CD14-positive monocyte (primary cell): ENCODE data around the gene PKP3. TPM values are rescaled to one million over a fixed set of nuclear protein-coding genes. Genes with fewer than 3 reads are reported as not detected.
A peak's percentile ranks its signal among the peaks of the same experiment; 100 is the strongest.

ENCODE experiments used
- DNase-seq, 3 donors: peaks; one replicate each; pipeline ENCODE4 v3.0.0-alpha.2; 2011 to 2022
- H2AFZ ChIP-seq: 2 replicates; pipeline ENCODE4 v1.6.0; 2012; ENCODE audit warnings: mild to moderate bottlenecking, low read depth, low read length, inconsistent platforms; ENCODE audit not compliant: insufficient read depth, poor library complexity, severe bottlenecking
- H3K27ac ChIP-seq, 2 donors: 1 replicate in 1 of 2; 2 replicates in 1 of 2; pipeline ENCODE4 v1.5.1; 2012 to 2013; ENCODE audit warnings: low read length in 2 of 2, control low read depth in 1 of 2, inconsistent platforms in 1 of 2, low read depth in 1 of 2, mild to moderate bottlenecking in 1 of 2
- H3K27me3 ChIP-seq, 2 donors: one replicate each; pipeline versions ENCODE4 v1.6.0 to v1.6.1; 2011 to 2013; ENCODE audit warnings: low read length in 2 of 2; ENCODE audit not compliant: control insufficient read depth in 2 of 2, insufficient read depth in 2 of 2
- H3K36me3 ChIP-seq, 2 donors: replicated peaks in 1 of 2; 1 replicate in 1 of 2; 2 replicates in 1 of 2; pipeline versions ENCODE4 v1.5.1 to v1.6.1; 2012 to 2013; ENCODE audit warnings: low read length in 2 of 2, control low read depth in 1 of 2, inconsistent platforms in 1 of 2, mild to moderate bottlenecking in 1 of 2; ENCODE audit not compliant: insufficient read depth in 2 of 2, control insufficient read depth in 1 of 2
- H3K4me1 ChIP-seq, 2 donors: 1 replicate in 1 of 2; 2 replicates in 1 of 2; pipeline versions ENCODE4 v1.5.1 to v1.6.1; 2012 to 2013; ENCODE audit warnings: low read length in 2 of 2, control low read depth in 1 of 2, inconsistent platforms in 1 of 2, mild to moderate bottlenecking in 1 of 2, moderate library complexity in 1 of 2; ENCODE audit not compliant: insufficient read depth in 2 of 2, control insufficient read depth in 1 of 2
- H3K4me2 ChIP-seq: replicated peaks from 2 replicates; pipeline ENCODE3; 2012; ENCODE audit warnings: low read length, moderate library complexity, mild to moderate bottlenecking; ENCODE audit not compliant: poor library complexity, severe bottlenecking; ENCODE audit errors: extremely low read depth
- H3K4me3 ChIP-seq, 3 experiments: fragments of 200-600 bp in 1 of 3; sonication (generic) in 1 of 3; replicated peaks in 1 of 3; 1 replicate in 2 of 3; 2 replicates in 1 of 3; pipeline ENCODE4 v1.5.1; 2011 to 2013; ENCODE audit warnings: low read length in 3 of 3, mild to moderate bottlenecking in 3 of 3, control low read depth in 2 of 3, low read depth in 2 of 3, inconsistent platforms in 1 of 3, moderate library complexity in 1 of 3
- H3K79me2 ChIP-seq: 2 replicates; pipeline ENCODE4 v1.6.0; 2012; ENCODE audit warnings: mild to moderate bottlenecking, control low read depth, inconsistent platforms, low read length, moderate library complexity; ENCODE audit not compliant: insufficient read depth
- H3K9ac ChIP-seq: 2 replicates; pipeline ENCODE4 v1.6.0; 2017; ENCODE audit warnings: low read length, mild to moderate bottlenecking; ENCODE audit not compliant: insufficient read depth, poor library complexity, severe bottlenecking
- H3K9me3 ChIP-seq, 2 donors: replicated peaks in 1 of 2; 1 replicate in 1 of 2; 2 replicates in 1 of 2; pipeline versions ENCODE4 v1.5.1 to v1.6.1; 2012 to 2013; ENCODE audit warnings: low read length in 2 of 2, control low read depth in 1 of 2; ENCODE audit not compliant: control insufficient read depth in 1 of 2, insufficient read depth in 1 of 2
- H4K20me1 ChIP-seq: 2 replicates; pipeline ENCODE4 v1.6.0; 2012; ENCODE audit warnings: mild to moderate bottlenecking, low read length, control low read depth, moderate library complexity; ENCODE audit not compliant: insufficient read depth
- H3K27ac Mint-ChIP-seq, 7 donors: one replicate each; pipeline ENCODE4 v1.8.0; 2020; ENCODE audit warnings: mild to moderate bottlenecking in 7 of 7, mixed read lengths in 7 of 7, moderate library complexity in 6 of 7, inconsistent platforms in 2 of 7
- H3K27me3 Mint-ChIP-seq, 3 donors: one replicate each; pipeline ENCODE4 v1.8.0; 2021 to 2022; ENCODE audit warnings: low read depth in 3 of 3, mild to moderate bottlenecking in 3 of 3, mixed read lengths in 3 of 3, moderate library complexity in 3 of 3, inconsistent platforms in 1 of 3
- H3K36me3 Mint-ChIP-seq, 2 donors: one replicate each; pipeline ENCODE4 v1.8.0; 2020; ENCODE audit warnings: mixed read lengths in 2 of 2, inconsistent platforms in 1 of 2, mild to moderate bottlenecking in 1 of 2
- H3K4me1 Mint-ChIP-seq: one replicate; pipeline ENCODE4 v1.8.0; 2020; ENCODE audit warnings: mild to moderate bottlenecking, mixed read lengths
- H3K4me3 Mint-ChIP-seq, 2 donors: one replicate each; pipeline ENCODE4 v1.8.0; 2020; ENCODE audit warnings: mild to moderate bottlenecking in 2 of 2, mixed read lengths in 2 of 2, moderate library complexity in 1 of 2
- H3K9me3 Mint-ChIP-seq, 7 donors: one replicate each; pipeline ENCODE4 v1.8.0; 2020 to 2022; ENCODE audit warnings: mixed read lengths in 7 of 7, mild to moderate bottlenecking in 6 of 7, moderate library complexity in 6 of 7, inconsistent platforms in 2 of 7
- WGBS: methylation state at CpG from one replicate; pipeline ENCODE4 v1.1.5; 2013; ENCODE audit warnings: missing lambda C conversion rate; ENCODE audit not compliant: insufficient coverage; 5-methylcytosine and 5-hydroxymethylcytosine counted together
- intact Hi-C, 2 donors: fragments of 100-400 bp; cut with micrococcal nuclease; formaldehyde crosslinking; loops; one replicate each; pipeline versions ENCODE4 v1.15.0 to v1.15.1; 2023
- polyA plus RNA-seq, 3 donors: library from polyadenylated mRNA; depleted of rRNA in 1 of 3; unstranded in 2 of 3; stranded (reverse) in 1 of 3; fragments of 300-500 nt in 2 of 3; fragments of >200 nt in 1 of 3; fragmentation: Illumina TruSeq in 2 of 3; gene quantifications; 1 replicate in 2 of 3; 2 replicates in 1 of 3; pipeline ENCODE4 v1.2.3, GENCODE V29; 2012 to 2021
- TF ChIP-seq, protein P1 (sequence below): fragments of 200-600 bp; IDR thresholded peaks from one replicate; pipeline ENCODE4 v1.8.0; 2022; ENCODE audit warnings: antibody characterized with exemption, mild to moderate bottlenecking

PKP3 gene
- polyA plus RNA-seq, 3 donors = not detected

DNA sequence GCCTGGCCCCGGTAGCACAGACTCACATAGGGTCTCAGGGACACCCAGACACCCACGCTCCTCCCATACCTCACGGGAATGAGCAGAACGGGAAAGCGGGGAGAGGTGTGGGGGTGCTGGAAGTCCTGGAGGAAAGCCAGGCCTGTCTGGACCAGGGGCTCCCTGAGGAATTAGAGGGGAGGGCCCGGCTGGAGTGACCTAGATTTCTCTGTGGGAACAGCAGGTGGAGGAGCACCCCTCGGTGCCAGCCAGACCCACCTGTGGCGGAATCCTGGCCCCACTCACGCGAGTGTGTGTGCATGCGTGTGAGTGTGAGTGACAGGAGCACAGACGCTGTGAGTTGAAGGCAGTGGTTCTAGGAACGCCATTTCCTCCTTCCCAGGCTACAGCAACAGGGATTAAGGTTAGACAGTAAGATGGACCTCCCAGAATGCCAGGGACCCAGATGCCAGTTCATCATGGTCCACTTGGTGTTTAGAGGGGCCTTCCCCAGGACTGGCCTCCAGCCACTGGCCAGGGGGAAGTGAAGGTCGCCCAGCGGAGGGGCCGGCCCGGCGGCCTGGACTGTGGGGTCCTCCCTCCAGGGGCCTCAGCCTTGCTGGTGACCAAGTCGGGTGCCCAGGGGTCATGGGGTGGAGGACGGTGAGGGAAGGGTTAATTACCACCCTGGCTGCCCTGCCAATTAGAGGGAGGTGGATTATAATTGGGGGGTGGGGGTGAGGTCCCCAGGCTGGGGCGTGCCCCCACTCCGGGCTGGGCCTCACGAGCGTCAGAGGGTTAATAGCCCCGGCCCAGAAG is 1.0 kb downstream of the PKP3 start:
- Mint-ChIP-seq H3K27ac (no peak overlapping the region), H3K27me3 (peaks cover 2 to 29% (median 23%) of the 10 kb centered on the region in 3 donors), H3K9me3 (peaks cover 0 to 10% (median 7%) of the 10 kb centered on the region in 7 donors), H3K4me1 (peaks cover 4% of the 10 kb centered on the region), H3K36me3 (no peaks in the 10 kb centered on the region), H3K4me3 (no peak overlapping the region)
- Histone ChIP-seq H3K4me2 (no peak overlapping the region), H3K79me2 (no peaks in the 10 kb centered on the region), H3K4me1 (peaks cover 7 to 11% of the 10 kb centered on the region in 2 donors), H3K27ac (no peak overlapping the region), H4K20me1 (no peaks in the 10 kb centered on the region), H3K36me3 (no peaks in the 10 kb centered on the region), H2AFZ (no peak overlapping the region), H3K27me3 (peaks cover 0 to 6% of the 10 kb centered on the region in 2 donors), H3K9me3 (peaks cover 7 to 10% of the 10 kb centered on the region in 2 donors), H3K4me3 (no peak overlapping the region), H3K9ac (no peak overlapping the region)
- WGBS = 85% methylated on average over 12 of the region's 25 CpGs
- TF ChIP-seq, protein P1, sequence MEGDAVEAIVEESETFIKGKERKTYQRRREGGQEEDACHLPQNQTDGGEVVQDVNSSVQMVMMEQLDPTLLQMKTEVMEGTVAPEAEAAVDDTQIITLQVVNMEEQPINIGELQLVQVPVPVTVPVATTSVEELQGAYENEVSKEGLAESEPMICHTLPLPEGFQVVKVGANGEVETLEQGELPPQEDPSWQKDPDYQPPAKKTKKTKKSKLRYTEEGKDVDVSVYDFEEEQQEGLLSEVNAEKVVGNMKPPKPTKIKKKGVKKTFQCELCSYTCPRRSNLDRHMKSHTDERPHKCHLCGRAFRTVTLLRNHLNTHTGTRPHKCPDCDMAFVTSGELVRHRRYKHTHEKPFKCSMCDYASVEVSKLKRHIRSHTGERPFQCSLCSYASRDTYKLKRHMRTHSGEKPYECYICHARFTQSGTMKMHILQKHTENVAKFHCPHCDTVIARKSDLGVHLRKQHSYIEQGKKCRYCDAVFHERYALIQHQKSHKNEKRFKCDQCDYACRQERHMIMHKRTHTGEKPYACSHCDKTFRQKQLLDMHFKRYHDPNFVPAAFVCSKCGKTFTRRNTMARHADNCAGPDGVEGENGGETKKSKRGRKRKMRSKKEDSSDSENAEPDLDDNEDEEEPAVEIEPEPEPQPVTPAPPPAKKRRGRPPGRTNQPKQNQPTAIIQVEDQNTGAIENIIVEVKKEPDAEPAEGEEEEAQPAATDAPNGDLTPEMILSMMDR = no peak
- no peak for DNase-seq
- intact Hi-C loops = no loop called here

DNA sequence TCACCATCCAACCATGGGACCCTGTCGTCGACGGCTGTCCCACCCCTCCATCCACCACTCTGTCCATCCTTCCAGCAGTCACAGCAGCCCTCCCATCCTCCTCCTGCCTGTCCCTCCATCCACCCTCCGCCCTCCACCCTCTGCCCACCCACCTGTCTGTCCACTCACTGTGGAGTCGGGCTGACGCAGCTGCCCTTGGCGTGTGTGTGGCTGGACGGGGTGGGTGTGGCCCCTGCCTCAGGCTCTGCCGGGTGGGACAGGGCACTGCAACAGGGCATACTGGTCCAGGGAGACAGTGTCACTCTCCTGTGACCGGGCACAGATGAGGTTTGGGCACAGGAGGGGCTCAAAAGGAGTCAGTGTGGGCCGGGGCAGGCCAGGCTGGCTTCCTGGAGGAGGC is 1.9 kb downstream of the PKP3 start:
- 91% methylated on average over 10 of the region's 11 CpGs for whole genome bisulfite sequencing
- no peaks in the 10 kb centered on the region for H4K20me1 ChIP-seq
- peak overlapping the region in 1 of 7 donors; percentile 57 for H3K27ac Mint-ChIP-seq
- H3K27me3 ChIP-seq = peaks cover 0 to 6% of the 10 kb centered on the region in 2 donors
- no peak overlapping the region for H3K27ac ChIP-seq
- H3K9ac ChIP-seq = no peak overlapping the region
- H3K4me1 Mint-ChIP-seq = peaks cover 4% of the 10 kb centered on the region
- peaks cover 7 to 13% of the 10 kb centered on the region in 2 donors for H3K9me3 ChIP-seq
- no peak overlapping the region for H3K4me3 ChIP-seq
- H3K36me3 ChIP-seq = no peaks in the 10 kb centered on the region
- TF ChIP-seq, protein P1 = no peak
- H3K4me2 ChIP-seq = no peak overlapping the region
- peaks cover 7 to 11% of the 10 kb centered on the region in 2 donors for H3K4me1 ChIP-seq
- intact Hi-C loops = no loop called here
- H3K9me3 Mint-ChIP-seq = peaks cover 0 to 10% (median 7%) of the 10 kb centered on the region in 7 donors
- H3K79me2 ChIP-seq = no peaks in the 10 kb centered on the region
- H3K27me3 Mint-ChIP-seq = peaks cover 2 to 29% (median 24%) of the 10 kb centered on the region in 3 donors
- no peak overlapping the region for H2AFZ ChIP-seq
- H3K4me3 Mint-ChIP-seq = no peak overlapping the region
- no peaks in the 10 kb centered on the region for H3K36me3 Mint-ChIP-seq
- no peak for DNase-seq
